ENCODE results near the gene ADH7. TPM values are rescaled to one million over a fixed set of nuclear protein-coding genes. Genes with fewer than 3 reads are reported as not detected.
"Not testable (repeated sequence)": the region's sequence is repeated elsewhere in the genome, so short reads cannot be mapped to it uniquely, and the experiment has no call there.

The ADH7 gene
- total RNA-seq, 1 experiment from 2014 or later = not detected

DNA sequence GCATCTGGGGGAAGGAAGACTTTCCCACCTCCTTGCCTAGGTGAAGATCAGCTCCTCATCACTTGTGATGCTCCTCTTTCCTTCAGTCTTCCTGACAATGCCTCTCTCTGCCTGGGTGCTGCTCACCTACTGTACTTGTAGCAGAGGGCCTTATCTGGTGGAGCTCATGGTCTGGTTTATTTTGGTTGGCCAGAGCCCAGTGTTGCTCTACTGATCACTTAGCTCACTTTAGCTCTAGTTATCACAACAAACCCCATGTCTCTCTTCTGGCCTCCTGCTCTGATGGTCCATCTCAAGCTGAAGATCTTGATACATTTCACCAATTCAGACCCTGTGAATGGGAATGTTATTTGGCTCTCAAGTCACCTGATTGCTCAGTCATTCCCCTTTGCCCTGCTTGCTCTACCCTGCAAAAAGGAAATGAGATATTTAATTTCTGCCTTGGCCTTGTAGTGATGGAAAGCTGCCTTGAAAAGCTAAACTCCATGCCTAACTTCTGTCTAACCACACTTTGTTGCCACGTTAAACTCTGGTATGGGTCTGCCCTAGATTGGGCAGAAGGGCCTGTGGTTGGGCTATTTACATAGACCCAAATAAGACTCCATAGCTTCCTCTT is 52.3 kb downstream of the ADH7 start:
- DNase-seq (ENCODE audit: extremely low read depth, low read depth) = no peak

GRCh38 chr4:99381588-99382175 is 53.5 kb downstream of the ADH7 start:
- DNase-seq (ENCODE audit: extremely low read depth, low read depth) = no peak

GRCh38 chr4:99379571-99379970 is 55.6 kb downstream of the ADH7 start:
- no peak for DNase-seq (ENCODE audit: extremely low read depth, low read depth)

- no peak for DNase-seq (ENCODE audit: extremely low read depth, low read depth)
Measured at GRCh38 chr4:99378876-99379275, 56.3 kb downstream of the ADH7 start.

GRCh38 chr4:99377341-99377740 is 57.8 kb downstream of the ADH7 start:
- not testable (repeated sequence) for DNase-seq (ENCODE audit: extremely low read depth, low read depth)

DNA sequence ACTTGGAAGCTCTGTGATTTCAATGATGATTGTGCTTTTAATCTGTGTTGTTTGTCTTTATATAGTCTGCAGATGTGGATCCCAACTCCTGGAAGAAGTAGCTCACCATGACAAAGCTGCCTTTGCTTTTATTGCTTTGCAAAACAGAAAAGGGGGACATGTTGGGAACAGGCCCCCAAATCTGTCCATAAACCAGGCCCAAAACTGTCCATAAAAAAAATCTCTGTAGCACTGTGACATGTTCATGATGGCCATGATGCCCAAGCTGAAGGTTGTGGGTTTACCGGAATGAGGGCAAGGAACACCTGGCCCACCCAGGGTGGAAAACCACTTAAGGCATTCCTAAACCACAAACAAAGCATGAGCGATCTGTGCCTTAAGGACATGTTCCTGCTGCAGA is 62.7 kb downstream of the ADH7 start:
- DNase-seq (ENCODE audit: extremely low read depth, low read depth) = not testable (repeated sequence)

GRCh38 chr4:99367817-99368216 is 67.3 kb downstream of the ADH7 start:
- DNase-seq (ENCODE audit: extremely low read depth, low read depth) = not testable (repeated sequence)

DNA sequence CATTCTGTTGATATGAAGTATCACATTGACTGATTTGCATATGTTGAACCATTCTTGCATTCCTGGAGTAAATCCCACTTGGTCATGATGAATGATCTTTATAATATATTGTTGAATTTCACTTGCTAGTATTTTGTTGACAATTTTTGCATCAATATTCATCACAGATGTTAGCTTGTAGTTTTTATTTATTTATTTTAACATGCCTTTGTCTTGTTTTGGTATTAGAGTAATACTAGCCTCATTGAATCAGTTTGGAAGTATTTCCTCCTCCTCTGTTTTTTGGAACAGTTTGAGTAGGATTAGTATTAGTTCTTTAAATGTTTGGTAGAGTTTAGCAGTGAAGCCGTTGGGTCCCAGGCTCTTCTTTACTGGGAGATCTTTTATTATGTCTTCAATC is 68.7 kb downstream of the ADH7 start:
- no peak for DNase-seq (ENCODE audit: extremely low read depth, low read depth)

DNA sequence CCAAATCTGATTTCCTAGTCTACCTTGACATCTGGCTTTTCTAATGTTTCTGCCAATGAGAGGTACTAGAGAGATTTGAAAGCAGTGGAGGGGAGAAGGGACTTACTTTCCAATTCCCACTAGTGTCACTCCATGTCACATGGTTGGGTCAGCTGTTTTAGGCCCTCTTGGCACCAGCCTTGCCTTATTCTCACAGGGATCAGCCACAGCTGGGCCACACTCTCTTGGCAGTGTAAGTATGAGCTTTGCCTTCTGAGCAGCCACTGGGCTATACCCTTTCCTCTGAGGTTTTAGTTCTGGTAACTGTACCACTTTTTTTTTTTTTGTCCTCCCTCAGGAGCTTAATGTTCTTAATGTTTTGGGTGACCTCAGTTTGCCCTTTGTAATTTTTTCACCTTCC is 72.4 kb downstream of the ADH7 start:
- DNase-seq (ENCODE audit: extremely low read depth, low read depth) = no peak

Other genes starting within 250 kb of the ADH7 start
- gene ADH6, start 216.1 kb downstream of the ADH7 start, total RNA-seq (2014; rRNA removed; shearing (Covaris generic)) = not detected in 2 replicates
- gene ADH1A, start 144.4 kb downstream of the ADH7 start, total RNA-seq (2014; rRNA removed; shearing (Covaris generic)) = not detected in 2 replicates
- gene ADH1B, start 113.9 kb downstream of the ADH7 start, total RNA-seq (2014; rRNA removed; shearing (Covaris generic)) = not detected in 2 replicates
- gene ADH1C, start 82.6 kb downstream of the ADH7 start, total RNA-seq (2014; rRNA removed; shearing (Covaris generic)) = not detected in 2 replicates
- gene C4orf17, start 75.7 kb upstream of the ADH7 start, total RNA-seq (2014; rRNA removed; shearing (Covaris generic)) = 0.10 TPM in 1 of 2 replicates, not detected in the other
- gene TRMT10A, start 128.7 kb upstream of the ADH7 start, total RNA-seq (2014; rRNA removed; shearing (Covaris generic)) = 9.0 and 13.0 TPM in 2 replicates
- gene MTTP, start 139.5 kb upstream of the ADH7 start, total RNA-seq (2014; rRNA removed; shearing (Covaris generic)) = 0.05 TPM in 1 of 2 replicates, not detected in the other
- 0.05 and 0.06 TPM in 2 replicates for gene C4orf54, start 222.5 kb upstream of the ADH7 start, total RNA-seq (2014; rRNA removed; shearing (Covaris generic))

Data from NCI-H460 (cell line).